A172 (cell line): ENCODE measurements around the gene PTGER1. TPM values are rescaled to one million over a fixed set of nuclear protein-coding genes. Genes with fewer than 3 reads are reported as not detected.
"Not testable (repeated sequence)": the region's sequence is repeated elsewhere in the genome, so short reads cannot be mapped to it uniquely, and the experiment has no call there.

Experiments
- DNase-seq: peaks from one replicate; pipeline ENCODE4 v3.0.0-alpha.2; 2015; ENCODE audit warnings: low spot score
- total RNA-seq: library from RNA; depleted of rRNA; stranded (reverse); fragments of >200 nt; shearing (Covaris generic); gene quantifications from 2 replicates; pipeline ENCODE4 v1.2.3, GENCODE V29; 2014; rRNA removed

PTGER1 gene
- total RNA-seq, result 0.29 TPM in 1 of 2 replicates, not detected in the other

- peak; percentile 73 for DNase-seq
Measured at GRCh38 chr19:14475251-14476073, at the start of gene PTGER1. PTGER1 (minus strand) TSS chr19:14475354; CDS start chr19:14474320, 1,034 bp downstream.

- no peak for DNase-seq
Measured at GRCh38 chr19:14520543-14520942, 45.4 kb upstream of the PTGER1 start.

- DNase-seq, result peak; percentile 97
Measured at GRCh38 chr19:14519860-14520407, 44.8 kb upstream of the PTGER1 start.

- no peak for DNase-seq
Measured at GRCh38 chr19:14519245-14519859, 44.2 kb upstream of the PTGER1 start.

- DNase-seq, result peak; percentile 62
Measured at GRCh38 chr19:14517840-14518505, 42.8 kb upstream of the PTGER1 start, which contains the start of gene DNAJB1. DNAJB1 (minus strand) TSS chr19:14518397; CDS start chr19:14518349, 48 bp downstream.

- DNase-seq, result no peak
Measured at GRCh38 chr19:14517446-14517839, 42.3 kb upstream of the PTGER1 start.

- DNase-seq, result no peak
Measured at GRCh38 chr19:14516746-14517438, 41.7 kb upstream of the PTGER1 start.

- no peak for DNase-seq
Measured at GRCh38 chr19:14516048-14516534, 40.9 kb upstream of the PTGER1 start.

GRCh38 chr19:14515501-14516047 is 40.4 kb upstream of the PTGER1 start:
- no peak for DNase-seq

- no peak for DNase-seq
Measured at GRCh38 chr19:14514215-14514863, 39.2 kb upstream of the PTGER1 start.

- no peak for DNase-seq
Measured at GRCh38 chr19:14512406-14512961, 37.3 kb upstream of the PTGER1 start.

- DNase-seq, result no peak
Measured at GRCh38 chr19:14511229-14511593, 36.1 kb upstream of the PTGER1 start.

GRCh38 chr19:14510311-14511228 is 35.4 kb upstream of the PTGER1 start:
- DNase-seq, result peak; percentile 72

GRCh38 chr19:14507704-14508542 is 32.8 kb upstream of the PTGER1 start:
- DNase-seq, result peak; percentile 90

- DNase-seq, result peak; percentile 98
Measured at GRCh38 chr19:14505488-14506239, 30.5 kb upstream of the PTGER1 start.

GRCh38 chr19:14504575-14504974 is 29.4 kb upstream of the PTGER1 start:
- not testable (repeated sequence) for DNase-seq

- no peak for DNase-seq
Measured at GRCh38 chr19:14503285-14503684, 28.1 kb upstream of the PTGER1 start.
